Dedifferentiated amniotic fluid mesenchymal stem cell (primary cell): ENCODE data around the gene SH3GL3.

ENCODE experiments used
- DNase-seq: peaks from one replicate; pipeline ENCODE4 v3.0.0-alpha.2; 2016; ENCODE audit errors: extremely low spot score

Gene SH3GL3

DNA sequence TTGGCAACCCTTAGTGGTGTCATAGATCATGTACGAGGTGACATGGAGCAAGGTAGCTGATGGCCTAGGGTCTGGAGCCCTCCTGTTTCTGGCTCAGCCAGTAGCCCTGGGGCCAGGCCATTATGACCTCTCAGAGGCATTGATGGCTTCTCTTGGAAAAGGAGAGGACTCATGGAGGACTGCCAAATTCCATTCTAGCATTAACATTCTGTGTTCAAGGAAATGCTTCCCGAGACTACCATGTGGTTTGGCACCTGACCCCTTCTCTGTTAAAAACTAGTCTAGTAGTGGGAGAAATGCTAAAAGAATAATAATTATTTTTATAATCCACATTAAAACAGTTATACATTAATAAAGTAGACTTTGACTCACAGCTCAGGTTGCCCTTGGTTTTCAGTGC lies 166.6 kb downstream of the SH3GL3 start:
- DNase-seq: no peak

- no peak for DNase-seq
Observed at GRCh38 chr15:83616840-83617239, 169.7 kb downstream of the SH3GL3 start.

- DNase-seq: no peak
Observed at GRCh38 chr15:83626171-83626802, 179.1 kb downstream of the SH3GL3 start.

DNA sequence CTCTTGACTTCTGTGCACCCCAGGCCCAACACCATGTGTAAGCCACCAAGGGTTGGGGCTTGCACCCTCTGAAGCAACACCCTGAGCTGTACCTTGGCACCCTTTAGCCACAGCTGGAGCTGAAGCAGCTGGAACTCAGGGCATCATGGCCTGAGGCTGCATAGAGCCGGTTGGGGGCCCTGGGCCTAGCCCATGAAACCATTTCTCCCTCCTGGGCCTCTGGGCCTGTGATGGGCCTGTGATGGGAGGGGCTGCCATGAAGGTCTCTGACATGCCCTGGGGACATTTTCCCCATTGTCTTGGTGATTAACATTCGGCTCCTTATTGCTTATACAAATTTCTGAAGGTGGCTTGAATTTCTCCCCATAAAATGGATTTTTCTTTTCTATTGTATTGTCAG lies 184.4 kb downstream of the SH3GL3 start:
- DNase-seq: no peak

- DNase-seq: no peak
Observed at GRCh38 chr15:83643201-83643600, 196.1 kb downstream of the SH3GL3 start.

DNA sequence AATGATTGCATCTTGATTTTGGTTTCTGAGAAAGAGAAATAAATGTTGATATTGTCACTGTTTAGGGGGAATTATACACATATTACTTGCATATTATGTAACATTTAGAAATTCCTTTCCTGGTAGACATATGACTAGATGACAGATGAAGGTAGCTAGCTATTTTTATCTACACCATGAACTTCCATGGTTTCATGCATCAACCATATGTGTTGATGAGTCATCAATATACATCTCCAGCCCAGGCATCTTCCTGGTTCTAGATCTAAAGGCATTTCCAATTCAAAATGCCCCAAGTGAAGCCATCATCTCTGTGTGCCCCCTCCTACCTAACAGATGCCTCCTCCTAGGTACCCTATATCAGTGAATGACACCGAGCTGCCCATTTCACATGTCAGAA lies 197.3 kb downstream of the SH3GL3 start:
- DNase-seq: no peak

- DNase-seq: no peak
Observed at GRCh38 chr15:83650831-83651230, 203.7 kb downstream of the SH3GL3 start.

GRCh38 chr15:83651541-83651940 lies 204.4 kb downstream of the SH3GL3 start:
- DNase-seq: no peak

DNA sequence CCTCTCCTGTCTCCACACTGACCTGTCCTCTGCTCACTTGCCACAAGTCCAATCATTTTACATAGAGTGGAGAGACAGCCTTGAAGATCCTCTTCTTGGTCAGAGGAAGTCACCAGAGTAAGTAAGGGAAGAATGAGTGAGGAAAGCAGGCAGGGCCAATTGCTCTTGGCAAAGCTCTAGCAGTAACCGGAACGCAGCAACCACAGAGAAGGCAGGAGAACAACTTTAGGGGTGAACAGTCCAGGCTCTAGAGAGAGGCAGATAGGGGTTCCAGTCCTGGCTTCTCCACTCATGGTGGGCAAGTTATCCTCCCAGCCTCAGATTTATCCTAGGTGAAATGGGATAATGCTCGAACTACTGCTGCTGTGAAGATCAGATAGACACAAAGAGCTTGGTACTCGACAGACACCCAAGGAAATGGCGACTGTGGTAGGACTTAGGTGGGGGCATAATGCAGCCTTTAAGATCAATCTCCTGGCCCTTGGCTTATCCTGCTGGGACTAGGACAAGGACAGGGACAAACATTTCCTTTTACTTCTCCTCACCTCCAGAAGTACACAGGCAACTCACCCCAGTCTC lies 205.6 kb downstream of the SH3GL3 start:
- no peak for DNase-seq

DNA sequence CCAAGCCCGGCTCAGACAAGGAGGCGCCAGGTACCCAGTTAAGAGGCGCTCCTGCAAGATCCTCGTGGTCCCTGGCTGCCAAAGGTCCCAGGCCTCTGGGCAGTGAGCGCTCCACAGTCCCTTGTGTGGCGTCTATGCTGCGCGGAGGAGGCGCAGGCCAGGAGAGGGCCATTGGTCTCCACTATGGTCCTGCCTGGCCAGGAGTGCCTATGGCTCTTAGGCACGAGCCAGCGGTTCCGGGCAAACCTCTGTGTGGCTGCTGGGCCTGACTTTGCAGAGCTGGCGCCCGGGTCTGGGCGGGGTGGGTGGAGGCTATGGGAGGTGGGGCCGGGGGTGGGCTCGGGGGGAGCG lies 206.1 kb downstream of the SH3GL3 start:
- no peak for DNase-seq

- DNase-seq: no peak
Observed at GRCh38 chr15:83653639-83654378, 206.7 kb downstream of the SH3GL3 start, which contains the start of gene ADAMTSL3. Gene ADAMTSL3 (plus strand): TSS chr15:83654123. CDS start chr15:83655762, 1,639 bp downstream.

- no peak for DNase-seq
Observed at GRCh38 chr15:83654379-83655236, 207.5 kb downstream of the SH3GL3 start.

- DNase-seq: no peak
Observed at GRCh38 chr15:83655237-83655616, 208.1 kb downstream of the SH3GL3 start.

- no peak for DNase-seq
Observed at GRCh38 chr15:83656192-83656591, 209.1 kb downstream of the SH3GL3 start.

DNA sequence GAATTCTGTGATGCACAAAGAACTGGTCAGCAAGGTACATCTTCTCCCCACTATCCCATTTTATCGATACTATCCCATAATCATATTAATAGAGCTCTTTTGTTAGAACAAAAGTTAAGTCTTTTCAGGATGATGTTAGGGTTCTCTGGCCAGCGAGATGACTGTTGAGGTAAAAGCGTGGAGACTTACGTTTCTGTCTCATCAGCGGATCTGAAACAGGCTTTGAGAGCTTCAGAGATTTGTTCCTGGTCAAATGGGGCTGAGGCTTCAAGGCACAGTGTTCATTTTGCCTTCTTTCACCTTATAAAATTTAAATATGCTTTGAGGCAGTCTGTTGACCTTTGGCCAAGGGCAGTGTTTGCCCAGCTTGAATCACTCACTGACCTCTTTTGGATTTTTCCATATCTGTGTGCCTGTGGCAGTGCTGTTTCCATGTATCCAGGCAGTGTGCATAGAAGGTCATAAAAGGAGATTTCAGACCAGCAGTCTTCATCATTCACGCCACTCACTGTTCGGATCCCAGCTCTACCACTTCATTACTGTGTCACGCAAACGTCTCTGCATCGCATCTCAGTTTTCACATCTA lies 209.9 kb downstream of the SH3GL3 start:
- no peak for DNase-seq

- no peak for DNase-seq
Observed at GRCh38 chr15:83657549-83657948, 210.4 kb downstream of the SH3GL3 start.

GRCh38 chr15:83658430-83659416 lies 211.6 kb downstream of the SH3GL3 start:
- DNase-seq: no peak

- DNase-seq: no peak
Observed at GRCh38 chr15:83659417-83659812, 212.3 kb downstream of the SH3GL3 start.

GRCh38 chr15:83665480-83665879 lies 218.3 kb downstream of the SH3GL3 start:
- no peak for DNase-seq
